ENCODE data around the gene DBT.

- TF ChIP-seq GATA3 (IDR thresholded peaks at IDR 0.05; ENCODE audit: low read depth, low read length) (no peak), GATA2 (IDR thresholded peaks at IDR 0.05; ENCODE audit: low read depth, low read length) (no peak)
Measured at GRCh38 chr1:100142343-100142742, 107.3 kb downstream of the DBT start.

All from SH-SY5Y (cell line).